Panc1 (cell line): ENCODE results near the gene ST3GAL5. TPM values are rescaled to one million over a fixed set of nuclear protein-coding genes. Genes with fewer than 3 reads are reported as not detected.

Experiments used
- ATAC-seq: fragments of 200-7000 bp; cut with Tn5 transposase; 2 replicates; pipeline ENCODE4 v1.9.1; 2020; ENCODE audit warnings: mild to moderate bottlenecking, moderate library complexity
- BruUV-seq: library from RNA; stranded (reverse); fragments of 400-500 nt; replicated peaks from 2 replicates; lab custom pipeline; 2021; lab: Mats Ljungman, UMichigan
- CTCF ChIA-PET: fragments of 300-600 bp; sonication (Branson Sonifier 250); formaldehyde crosslinking; loops from one replicate; lab custom pipeline; 2022; ENCODE audit warnings: antibody characterized with exemption; lab: Charles Lee
- POLR2A ChIA-PET: fragments of 300-600 bp; sonication (Branson Sonifier 250); formaldehyde crosslinking; loops from one replicate; lab custom pipeline; 2022; ENCODE audit warnings: antibody characterized with exemption; lab: Charles Lee
- DNase-seq: peaks from one replicate; pipeline ENCODE4 v3.0.0-alpha.2; 2010; ENCODE audit warnings: low read depth, low spot score
- H3K27ac ChIP-seq: 2 replicates; pipeline ENCODE4 v1.5.1; 2011; ENCODE audit warnings: mild to moderate bottlenecking, low read length, inconsistent platforms
- H3K27me3 ChIP-seq: fragments of 200-500 bp; sonication (Bioruptor generic); 2 replicates; pipeline ENCODE4 v1.6.0; 2014; ENCODE audit warnings: low read length, inconsistent platforms; ENCODE audit not compliant: control insufficient read depth, insufficient read depth
- H3K36me3 ChIP-seq: fragments of 200-500 bp; sonication (Bioruptor generic); 2 replicates; pipeline ENCODE4 v1.5.1; 2014; ENCODE audit warnings: inconsistent platforms, mild to moderate bottlenecking, low read length, moderate library complexity; ENCODE audit not compliant: control insufficient read depth, insufficient read depth
- H3K4me1 ChIP-seq: 2 replicates; pipeline ENCODE4 v1.5.1; 2011; ENCODE audit warnings: inconsistent platforms, mild to moderate bottlenecking, low read length, moderate library complexity; ENCODE audit not compliant: control insufficient read depth, insufficient read depth
- H3K4me3 ChIP-seq, 2 experiments: 2 replicates each; pipeline ENCODE4 v1.5.1; 2011 to 2012; ENCODE audit warnings: low read depth in 2 of 2, low read length in 2 of 2, mild to moderate bottlenecking in 2 of 2, inconsistent platforms in 1 of 2, moderate library complexity in 1 of 2
- H3K9me3 ChIP-seq: fragments of 200-500 bp; sonication (Bioruptor generic); 2 replicates; pipeline ENCODE4 v1.5.1; 2014; ENCODE audit warnings: low read depth, mild to moderate bottlenecking, inconsistent platforms, low read length, moderate library complexity; ENCODE audit not compliant: control insufficient read depth, insufficient read depth
- CTCF ChIP-seq: fragments of 450-650 bp; IDR thresholded peaks from 2 replicates; pipeline ENCODE4 v1.5.1; 2017; ENCODE audit warnings: mild to moderate bottlenecking
- POLR2AphosphoS5 ChIP-seq: IDR thresholded peaks from 2 replicates; pipeline ENCODE4 v1.6.1; 2012; ENCODE audit warnings: mild to moderate bottlenecking, low read depth, low read length, moderate library complexity
- REST ChIP-seq, 2 experiments: IDR thresholded peaks; 2 replicates each; pipeline ENCODE4 v1.6.1; 2011 to 2012; ENCODE audit warnings: low read depth in 2 of 2, control low read depth in 1 of 2, low read length in 1 of 2, mild to moderate bottlenecking in 1 of 2, moderate library complexity in 1 of 2; ENCODE audit not compliant: insufficient read depth in 1 of 2
- SIN3A ChIP-seq: IDR thresholded peaks from 2 replicates; pipeline ENCODE4 v1.6.1; 2012; ENCODE audit warnings: low read depth, mild to moderate bottlenecking, low read length, moderate library complexity, borderline replicate concordance; ENCODE audit not compliant: insufficient read depth
- TCF7L2 ChIP-seq: IDR thresholded peaks from 2 replicates; pipeline ENCODE4 v1.6.1; 2011; ENCODE audit warnings: mild to moderate bottlenecking, low read depth, low read length, inconsistent platforms
- in situ Hi-C: cut with HindIII; loops from 2 replicates; pipeline ENCODE4 v1.10.0; 2016; ENCODE audit warnings: low sequenced_read_pairs, low pct_unique_long_range_greater_than_20kb
- intact Hi-C: fragments of 100-400 bp; cut with micrococcal nuclease; formaldehyde crosslinking; loops from one replicate; pipeline ENCODE4 v1.10.0; 2022; ENCODE audit not compliant: unreplicated experiment
- total RNA-seq: library from RNA; stranded (reverse); gene quantifications from one replicate; pipeline ENCODE4 v1.2.1, GENCODE V29; 2021; ENCODE audit not compliant: unreplicated experiment

The ST3GAL5 gene
- total RNA-seq, 1 experiment from 2014 or later, result 5.0 TPM

GRCh38 chr2:85838641-85839040 is 50.1 kb downstream of the ST3GAL5 start:
- Histone ChIP-seq H3K36me3 (no peaks in the 10 kb centered on the region), H3K27ac (no peak overlapping the region), H3K27me3 (peaks cover under 1% of the 10 kb centered on the region; the same call in 1 of the 2 replicates), H3K4me3 (no peak overlapping the region), H3K4me1 (no peaks in the 10 kb centered on the region), H3K9me3 (no peaks in the 10 kb centered on the region)
- ATAC-seq, result no peak
- no peak for DNase-seq
- CTCF ChIA-PET, result interaction anchor here (0.5 to 1.5 kb wide), 2 partner anchors 11 to 159 kb away, joined by 3 to 9 read pairs; no protein-coding TSS in a partner anchor
- in situ Hi-C loops, result no loop called here
- POLR2A ChIA-PET, result no interaction called here
- no peak for TF ChIP-seq POLR2AphosphoS5
- TF ChIP-seq CTCF, result no peak
- TF ChIP-seq REST (IDR thresholded peaks at IDR 0.05; ENCODE audit: insufficient read depth in 1 of 2, low read depth in 2 of 2, low read length in 1 of 2), result no peak
- TF ChIP-seq TCF7L2, result no peak
- no peak for TF ChIP-seq SIN3A
- BruUV-seq, result no TSS peak
- intact Hi-C loops, result no loop called here

- Histone ChIP-seq H3K9me3 (no peaks in the 10 kb centered on the region), H3K4me3 (no peak overlapping the region), H3K27me3 (peaks cover 4% of the 10 kb centered on the region; the same call in 1 of the 2 replicates), H3K4me1 (no peaks in the 10 kb centered on the region), H3K27ac (no peak overlapping the region), H3K36me3 (no peaks in the 10 kb centered on the region)
- POLR2A ChIA-PET, result no interaction called here
- TF ChIP-seq TCF7L2 (no peak), SIN3A (no peak), REST (IDR thresholded peaks at IDR 0.05; ENCODE audit: insufficient read depth in 1 of 2, low read depth in 2 of 2, low read length in 1 of 2) (no peak), POLR2AphosphoS5 (no peak)
- no peak for DNase-seq
- ATAC-seq, result 0 out of 2 replicates have a peak, but pooled peaks have one; percentile 45
- CTCF ChIA-PET, result interaction anchor here (0.5 to 1.5 kb wide), 2 partner anchors 11 to 159 kb away, joined by 3 to 9 read pairs; no protein-coding TSS in a partner anchor
- no TSS peak for BruUV-seq
- in situ Hi-C loops, result no loop called here
- intact Hi-C loops, result no loop called here
Observed at GRCh38 chr2:85838181-85838580, 50.6 kb downstream of the ST3GAL5 start.
